Nephron (organoid): Measurements from ENCODE around the gene RNASEH2B.

Experiments used
- H3K27ac Mint-ChIP-seq, 3 experiments: 2 replicates each; pipeline ENCODE4 v1.8.0; 2020; ENCODE audit warnings: mixed read lengths in 3 of 3, mild to moderate bottlenecking in 2 of 3, moderate library complexity in 1 of 3
- H3K27me3 Mint-ChIP-seq: 2 replicates; pipeline ENCODE4 v1.8.0; 2021; ENCODE audit warnings: low read depth, mild to moderate bottlenecking, moderate library complexity, mixed read lengths
- H3K36me3 Mint-ChIP-seq: 2 replicates; pipeline ENCODE4 v1.8.0; 2020; ENCODE audit warnings: low read depth, mixed read lengths
- H3K4me1 Mint-ChIP-seq: 2 replicates; pipeline ENCODE4 v1.8.0; 2020; ENCODE audit warnings: mixed read lengths
- H3K4me3 Mint-ChIP-seq, 3 experiments: 2 replicates each; pipeline ENCODE4 v1.8.0; 2020; ENCODE audit warnings: mild to moderate bottlenecking in 3 of 3, mixed read lengths in 3 of 3, moderate library complexity in 2 of 3
- H3K9me3 Mint-ChIP-seq: 2 replicates; pipeline ENCODE4 v1.8.0; 2020; ENCODE audit warnings: mixed read lengths
- TF ChIP-seq, protein P1 (sequence below), 3 experiments: fragments of 200-600 bp; sonication (generic); IDR thresholded peaks; one replicate each; pipeline ENCODE4 v1.5.0; 2021; ENCODE audit warnings: antibody characterized with exemption in 3 of 3; ENCODE audit not compliant: unreplicated experiment in 3 of 3

The RNASEH2B gene

DNA sequence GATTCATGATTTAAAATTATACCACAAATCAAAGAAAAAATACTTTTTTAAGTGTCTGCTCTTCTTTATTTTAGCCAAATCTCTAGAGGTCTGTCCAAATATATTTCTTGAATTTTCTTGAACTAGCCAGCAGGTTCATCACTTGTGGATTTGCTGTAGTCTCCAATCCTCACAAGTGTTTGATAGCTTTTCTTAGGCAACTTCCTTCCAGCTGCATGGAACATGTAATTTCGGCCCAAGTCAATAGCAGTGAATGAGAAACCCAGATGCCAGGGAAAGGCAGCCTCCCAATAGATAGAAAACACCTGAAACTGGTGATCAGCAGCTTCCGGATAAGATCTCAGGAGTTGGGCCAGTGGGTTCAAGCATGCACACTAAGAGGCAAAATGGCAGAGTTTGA, 15.6 kb upstream of the RNASEH2B start:
- TF ChIP-seq, protein P1, sequence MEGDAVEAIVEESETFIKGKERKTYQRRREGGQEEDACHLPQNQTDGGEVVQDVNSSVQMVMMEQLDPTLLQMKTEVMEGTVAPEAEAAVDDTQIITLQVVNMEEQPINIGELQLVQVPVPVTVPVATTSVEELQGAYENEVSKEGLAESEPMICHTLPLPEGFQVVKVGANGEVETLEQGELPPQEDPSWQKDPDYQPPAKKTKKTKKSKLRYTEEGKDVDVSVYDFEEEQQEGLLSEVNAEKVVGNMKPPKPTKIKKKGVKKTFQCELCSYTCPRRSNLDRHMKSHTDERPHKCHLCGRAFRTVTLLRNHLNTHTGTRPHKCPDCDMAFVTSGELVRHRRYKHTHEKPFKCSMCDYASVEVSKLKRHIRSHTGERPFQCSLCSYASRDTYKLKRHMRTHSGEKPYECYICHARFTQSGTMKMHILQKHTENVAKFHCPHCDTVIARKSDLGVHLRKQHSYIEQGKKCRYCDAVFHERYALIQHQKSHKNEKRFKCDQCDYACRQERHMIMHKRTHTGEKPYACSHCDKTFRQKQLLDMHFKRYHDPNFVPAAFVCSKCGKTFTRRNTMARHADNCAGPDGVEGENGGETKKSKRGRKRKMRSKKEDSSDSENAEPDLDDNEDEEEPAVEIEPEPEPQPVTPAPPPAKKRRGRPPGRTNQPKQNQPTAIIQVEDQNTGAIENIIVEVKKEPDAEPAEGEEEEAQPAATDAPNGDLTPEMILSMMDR (IDR thresholded peaks at IDR 0.05; ENCODE audit: unreplicated experiment in 3 of 3), result no peak
- Mint-ChIP-seq H3K27me3 (no peaks in the 10 kb centered on the region), H3K4me3 (no peak overlapping the region), H3K4me1 (peaks cover 29% of the 10 kb centered on the region), H3K9me3 (no peaks in the 10 kb centered on the region), H3K27ac (peak overlapping the region; percentile 72 to 96 (median 88)), H3K36me3 (no peaks in the 10 kb centered on the region)

DNA sequence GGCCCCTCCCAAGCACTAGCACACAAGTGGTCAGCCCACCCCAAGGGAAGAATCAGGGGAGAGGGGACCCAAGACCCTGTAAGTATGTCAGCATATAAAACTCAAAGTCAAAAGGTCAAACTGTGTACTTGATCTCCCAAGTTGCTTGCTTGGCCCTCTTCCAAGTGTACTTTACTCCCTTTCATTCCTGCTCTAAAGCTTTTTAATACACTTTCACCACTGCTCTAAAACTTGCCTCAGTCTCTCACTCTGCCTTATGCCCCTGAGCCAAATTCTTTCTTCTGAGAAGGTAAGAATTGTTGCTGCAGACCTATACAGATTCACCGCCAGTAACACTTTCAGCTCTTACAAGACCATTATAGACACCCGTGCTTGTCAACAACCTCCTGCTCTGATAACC, 15.1 kb upstream of the RNASEH2B start:
- no peaks in the 10 kb centered on the region for H3K36me3 Mint-ChIP-seq
- H3K27me3 Mint-ChIP-seq, result no peaks in the 10 kb centered on the region
- peak overlapping the region; percentile 72 to 96 (median 88) for H3K27ac Mint-ChIP-seq
- TF ChIP-seq, protein P1 (IDR thresholded peaks at IDR 0.05; ENCODE audit: unreplicated experiment in 3 of 3), result no peak
- no peak overlapping the region for H3K4me3 Mint-ChIP-seq
- H3K4me1 Mint-ChIP-seq, result peaks cover 29% of the 10 kb centered on the region
- no peaks in the 10 kb centered on the region for H3K9me3 Mint-ChIP-seq

DNA sequence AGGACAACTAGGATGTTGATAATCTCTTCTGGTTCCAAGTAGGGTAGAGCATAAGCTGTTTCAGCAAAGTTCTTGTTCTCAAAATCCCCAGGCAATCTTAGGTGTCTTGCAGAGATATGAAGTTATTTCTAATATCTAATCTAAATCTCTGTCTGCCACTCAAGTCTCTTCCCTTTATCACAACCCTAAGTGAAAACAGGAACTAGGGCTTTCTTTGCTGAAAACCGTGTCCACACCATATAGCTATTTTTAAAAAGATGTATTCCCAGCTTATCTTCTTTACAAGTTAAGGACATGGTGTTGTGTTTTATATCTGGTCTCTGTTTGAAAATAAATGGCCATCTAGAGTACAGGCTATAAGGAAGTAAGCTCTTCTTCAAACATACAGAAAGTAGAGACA, 11.3 kb upstream of the RNASEH2B start:
- Mint-ChIP-seq H3K36me3 (no peaks in the 10 kb centered on the region), H3K4me1 (peaks cover 16% of the 10 kb centered on the region), H3K27ac (no peak overlapping the region), H3K27me3 (no peaks in the 10 kb centered on the region), H3K9me3 (no peaks in the 10 kb centered on the region), H3K4me3 (no peak overlapping the region)
- TF ChIP-seq, protein P1 (IDR thresholded peaks at IDR 0.05; ENCODE audit: unreplicated experiment in 3 of 3), result no peak

DNA sequence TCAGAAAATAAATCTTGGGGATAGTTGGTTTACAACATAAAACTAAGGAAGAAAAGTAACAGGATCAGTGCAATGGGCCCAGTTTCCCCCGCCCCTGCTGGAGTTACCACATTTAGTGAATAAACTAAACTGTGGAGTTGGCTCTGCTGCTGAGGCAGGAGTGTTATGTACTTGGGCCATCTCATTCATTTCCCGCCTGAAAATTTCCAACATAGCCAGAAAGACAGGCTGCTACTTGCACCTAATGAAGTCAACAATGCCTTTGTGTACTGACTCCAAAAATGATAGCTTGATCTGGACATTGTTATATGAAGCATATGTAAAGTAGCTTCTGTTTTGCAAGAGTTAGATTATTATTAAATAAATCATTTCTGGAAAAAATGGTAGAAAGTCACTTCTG, 7.9 kb upstream of the RNASEH2B start:
- H3K36me3 Mint-ChIP-seq, result no peaks in the 10 kb centered on the region
- H3K4me1 Mint-ChIP-seq, result no peaks in the 10 kb centered on the region
- peak overlapping the region in 1 of 3 experiments; percentile 17 for H3K27ac Mint-ChIP-seq
- H3K4me3 Mint-ChIP-seq, result no peak overlapping the region
- no peaks in the 10 kb centered on the region for H3K27me3 Mint-ChIP-seq
- TF ChIP-seq, protein P1 (IDR thresholded peaks at IDR 0.05; ENCODE audit: unreplicated experiment in 3 of 3), result no peak
- no peaks in the 10 kb centered on the region for H3K9me3 Mint-ChIP-seq

DNA sequence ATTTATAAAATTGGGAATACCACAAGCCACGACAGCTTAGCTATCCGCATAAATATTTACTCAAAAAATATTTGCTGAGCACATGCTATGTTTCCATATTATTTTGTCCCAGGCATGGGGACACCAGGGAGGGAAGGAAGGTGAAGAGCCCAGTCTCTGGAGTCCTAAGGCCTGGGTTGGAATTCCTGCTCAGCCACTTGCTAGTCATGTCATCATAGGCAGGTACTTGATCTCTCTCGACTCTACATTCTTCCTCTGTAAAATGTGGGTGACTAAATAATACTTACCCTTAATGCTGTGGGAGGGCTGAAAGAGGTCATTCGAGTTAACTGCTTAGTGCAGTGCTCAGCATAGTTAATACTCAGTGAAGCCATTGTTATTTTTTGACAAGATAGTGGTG, 4.3 kb upstream of the RNASEH2B start:
- Mint-ChIP-seq H3K9me3 (no peaks in the 10 kb centered on the region), H3K4me1 (peaks cover 13% of the 10 kb centered on the region), H3K27ac (no peak overlapping the region), H3K27me3 (no peaks in the 10 kb centered on the region), H3K4me3 (no peak overlapping the region), H3K36me3 (no peaks in the 10 kb centered on the region)
- TF ChIP-seq, protein P1 (IDR thresholded peaks at IDR 0.05; ENCODE audit: unreplicated experiment in 3 of 3), result no peak

DNA sequence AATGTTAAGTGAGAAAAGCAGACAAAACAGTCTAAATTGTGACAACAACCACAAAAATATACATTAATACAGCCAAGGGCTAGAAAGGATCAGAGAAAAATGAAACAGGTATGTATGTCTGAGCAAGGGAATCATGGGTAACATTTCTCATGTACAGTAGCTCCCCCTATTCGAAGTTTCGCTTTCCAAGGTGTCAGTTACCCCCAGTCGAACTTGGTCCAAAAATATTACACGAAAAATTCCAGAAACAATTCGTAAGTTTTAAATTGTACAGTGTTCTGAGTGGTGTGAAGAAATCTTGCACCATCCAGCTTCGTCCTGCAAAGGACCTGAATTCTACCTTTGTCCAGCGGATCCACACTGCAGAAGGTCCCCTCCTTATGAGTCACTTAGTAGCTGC, 1.8 kb upstream of the RNASEH2B start:
- Mint-ChIP-seq H3K36me3 (no peaks in the 10 kb centered on the region), H3K27me3 (no peaks in the 10 kb centered on the region), H3K4me1 (peaks cover 37% of the 10 kb centered on the region), H3K27ac (peak overlapping the region; percentile 81 to 91 (median 87)), H3K4me3 (peak overlapping the region; percentile 61 to 83 (median 83)), H3K9me3 (no peaks in the 10 kb centered on the region)
- TF ChIP-seq, protein P1 (IDR thresholded peaks at IDR 0.05; ENCODE audit: unreplicated experiment in 3 of 3), result no peak
